CD4-positive, CD25-positive, alpha-beta regulatory T cell (primary cell): ENCODE data around the gene RAC3. TPM values are rescaled to one million over a fixed set of nuclear protein-coding genes. Genes with fewer than 3 reads are reported as not detected.

Experiments used
- ATAC-seq, 2 donors: fragments of 150-1000 bp; cut with Tn5 transposase; one replicate each; pipeline ENCODE4 v1.10.0; 2021; ENCODE audit warnings: low read depth in 2 of 2, moderate number of reproducible peaks in 2 of 2, moderate library complexity in 1 of 2
- DNase-seq, 3 donors: peaks; one replicate each; pipeline versions ENCODE4 v3.0.0 to v3.0.0-alpha.2; 2012 to 2022; ENCODE audit warnings: mixed read lengths in 1 of 3
- H3K27ac ChIP-seq: one replicate; pipeline ENCODE4 v1.7.0; 2013; ENCODE audit warnings: mild to moderate bottlenecking, low read length; ENCODE audit not compliant: insufficient read depth, poor library complexity, severe bottlenecking
- H3K27me3 ChIP-seq: one replicate; pipeline ENCODE4 v1.7.0; 2013; ENCODE audit warnings: low read length; ENCODE audit not compliant: control insufficient read depth, insufficient read depth
- H3K36me3 ChIP-seq: one replicate; pipeline ENCODE4 v1.7.0; 2013; ENCODE audit warnings: mild to moderate bottlenecking, low read length, moderate library complexity; ENCODE audit not compliant: control insufficient read depth, insufficient read depth
- H3K4me1 ChIP-seq: 2 replicates; pipeline ENCODE4 v1.7.0; 2013; ENCODE audit warnings: mild to moderate bottlenecking, low read length; ENCODE audit not compliant: insufficient read depth, control insufficient read depth, poor library complexity, severe bottlenecking
- H3K4me3 ChIP-seq: one replicate; pipeline ENCODE4 v1.7.0; 2013; ENCODE audit warnings: low read depth, mild to moderate bottlenecking, low read length, moderate library complexity
- H3K9me3 ChIP-seq, 2 experiments: 1 replicate in 1 of 2; 2 replicates in 1 of 2; pipeline ENCODE4 v1.7.0; 2013; ENCODE audit warnings: low read length in 2 of 2, mild to moderate bottlenecking in 1 of 2, moderate library complexity in 1 of 2; ENCODE audit not compliant: control insufficient read depth in 2 of 2
- H3K27ac Mint-ChIP-seq, 3 donors: one replicate each; pipeline ENCODE4 v1.8.0; 2020 to 2022; ENCODE audit warnings: mild to moderate bottlenecking in 3 of 3, mixed read lengths in 3 of 3, moderate library complexity in 2 of 3
- H3K27me3 Mint-ChIP-seq: one replicate; pipeline ENCODE4 v1.8.0; 2022; ENCODE audit warnings: mild to moderate bottlenecking, mixed read lengths
- H3K36me3 Mint-ChIP-seq: one replicate; pipeline ENCODE4 v1.8.0; 2020; ENCODE audit warnings: mixed read lengths
- H3K4me1 Mint-ChIP-seq, 4 donors: one replicate each; pipeline ENCODE4 v1.8.0; 2020 to 2022; ENCODE audit warnings: mixed read lengths in 4 of 4, mild to moderate bottlenecking in 1 of 4
- H3K4me3 Mint-ChIP-seq, 4 donors: one replicate each; pipeline ENCODE4 v1.8.0; 2020 to 2022; ENCODE audit warnings: mild to moderate bottlenecking in 4 of 4, mixed read lengths in 4 of 4, moderate library complexity in 3 of 4
- H3K9me3 Mint-ChIP-seq, 7 donors: one replicate each; pipeline ENCODE4 v1.8.0; 2020 to 2022; ENCODE audit warnings: mixed read lengths in 7 of 7, mild to moderate bottlenecking in 3 of 7, moderate library complexity in 2 of 7
- polyA plus RNA-seq, 4 donors: library from polyadenylated mRNA; unstranded; fragments of 300-500 nt; fragmentation: Illumina TruSeq; gene quantifications; one replicate each; pipeline ENCODE4 v1.2.3, GENCODE V29; 2021
- total RNA-seq: library from RNA; stranded (reverse); gene quantifications from one replicate; pipeline ENCODE4 v1.2.3, GENCODE V29; 2022

RAC3 gene
- total and polyA plus RNA-seq, 5 donors from 2014 or later = 0.26 to 3.6 TPM; not detected in 3

- H3K27ac ChIP-seq = no peak within 1 kb of the TSS
- peak within 1 kb of the TSS; percentile 47 to 86 (median 84) for H3K4me3 Mint-ChIP-seq
- H3K4me1 ChIP-seq = peaks cover 23% of the 10 kb centered on the region
- no peaks in the 10 kb centered on the region for H3K27me3 Mint-ChIP-seq
- H3K36me3 ChIP-seq = peaks cover 15% of the 10 kb centered on the region
- H3K9me3 ChIP-seq = no peaks in the 10 kb centered on the region
- peak within 1 kb of the TSS; percentile 75 to 92 (median 86) for H3K27ac Mint-ChIP-seq
- H3K4me1 Mint-ChIP-seq = peaks cover 0 to 27% (median 6%) of the 10 kb centered on the region in 4 donors
- peak; percentile 83 to 89 for ATAC-seq
- peaks cover 7% of the 10 kb centered on the region for H3K36me3 Mint-ChIP-seq
- H3K9me3 Mint-ChIP-seq = no peaks in the 10 kb centered on the region
- peak; percentile 76 to 89 (median 78) for DNase-seq
- H3K27me3 ChIP-seq = no peaks in the 10 kb centered on the region
- H3K4me3 ChIP-seq = peak within 1 kb of the TSS; percentile 44
Measured at GRCh38 chr17:82051776-82052637, 20.5 kb downstream of the RAC3 start, which contains the start of the genes GPS1 and RFNG. GPS1 (plus strand) TSS chr17:82051898; CDS start chr17:82051932, 34 bp downstream. RFNG (minus strand) TSS chr17:82051811; CDS start chr17:82051766, 45 bp downstream.

GRCh38 chr17:82052638-82053059 is 21.2 kb downstream of the RAC3 start:
- H3K4me1 ChIP-seq = peaks cover 23% of the 10 kb centered on the region
- peaks cover 0 to 22% (median 6%) of the 10 kb centered on the region in 4 donors for H3K4me1 Mint-ChIP-seq
- H3K27me3 Mint-ChIP-seq = no peaks in the 10 kb centered on the region
- no peaks in the 10 kb centered on the region for H3K9me3 ChIP-seq
- no peaks in the 10 kb centered on the region for H3K9me3 Mint-ChIP-seq
- no peak overlapping the region for H3K27ac ChIP-seq
- H3K27ac Mint-ChIP-seq = no peak overlapping the region
- H3K4me3 Mint-ChIP-seq = peak overlapping the region; percentile 47 to 86 (median 79)
- peaks cover 22% of the 10 kb centered on the region for H3K36me3 ChIP-seq
- H3K4me3 ChIP-seq = peak overlapping the region; percentile 31
- ATAC-seq = no peak
- no peaks in the 10 kb centered on the region for H3K27me3 ChIP-seq
- no peak for DNase-seq
- H3K36me3 Mint-ChIP-seq = peaks cover 2% of the 10 kb centered on the region

- no peak overlapping the region for H3K27ac ChIP-seq
- H3K4me1 ChIP-seq = peaks cover 23% of the 10 kb centered on the region
- peaks cover 24% of the 10 kb centered on the region for H3K36me3 ChIP-seq
- Mint-ChIP-seq H3K9me3 (no peaks in the 10 kb centered on the region), H3K4me1 (peaks cover 0 to 21% (median 6%) of the 10 kb centered on the region in 4 donors), H3K27ac (peak overlapping the region in 1 of 3 donors; percentile 32), H3K27me3 (no peaks in the 10 kb centered on the region), H3K4me3 (peak overlapping the region; percentile 47 to 86 (median 79)), H3K36me3 (peaks cover 5% of the 10 kb centered on the region)
- no peak for DNase-seq
- H3K27me3 ChIP-seq = no peaks in the 10 kb centered on the region
- H3K4me3 ChIP-seq = no peak overlapping the region
- H3K9me3 ChIP-seq = no peaks in the 10 kb centered on the region
- no peak for ATAC-seq
Measured at GRCh38 chr17:82053130-82053529, 21.7 kb downstream of the RAC3 start.

GRCh38 chr17:82053556-82054263 is 22.2 kb downstream of the RAC3 start:
- ATAC-seq = no peak
- Mint-ChIP-seq H3K9me3 (no peaks in the 10 kb centered on the region), H3K36me3 (peaks cover 5% of the 10 kb centered on the region), H3K4me1 (peaks cover 0 to 21% (median 6%) of the 10 kb centered on the region in 4 donors), H3K27ac (peak overlapping the region in 2 of 3 donors; percentile 51 to 83), H3K4me3 (peak overlapping the region; percentile 47 to 86 (median 79)), H3K27me3 (no peaks in the 10 kb centered on the region)
- H3K4me3 ChIP-seq = no peak overlapping the region
- peaks cover 23% of the 10 kb centered on the region for H3K4me1 ChIP-seq
- no peaks in the 10 kb centered on the region for H3K9me3 ChIP-seq
- H3K27ac ChIP-seq = no peak overlapping the region
- H3K27me3 ChIP-seq = no peaks in the 10 kb centered on the region
- peaks cover 24% of the 10 kb centered on the region for H3K36me3 ChIP-seq
- DNase-seq = no peak

GRCh38 chr17:82054351-82055022 is 23.0 kb downstream of the RAC3 start:
- Histone ChIP-seq H3K27ac (no peak overlapping the region), H3K4me3 (no peak overlapping the region), H3K36me3 (peaks cover 24% of the 10 kb centered on the region), H3K4me1 (peaks cover 23% of the 10 kb centered on the region), H3K9me3 (no peaks in the 10 kb centered on the region), H3K27me3 (no peaks in the 10 kb centered on the region)
- peaks cover 5% of the 10 kb centered on the region for H3K36me3 Mint-ChIP-seq
- no peak for DNase-seq
- H3K4me1 Mint-ChIP-seq = peaks cover 0 to 21% (median 6%) of the 10 kb centered on the region in 4 donors
- H3K4me3 Mint-ChIP-seq = peak overlapping the region in 2 of 4 donors; percentile 29 to 43
- H3K9me3 Mint-ChIP-seq = no peaks in the 10 kb centered on the region
- no peaks in the 10 kb centered on the region for H3K27me3 Mint-ChIP-seq
- no peak for ATAC-seq
- no peak overlapping the region for H3K27ac Mint-ChIP-seq

- H3K4me3 ChIP-seq = no peak overlapping the region
- ATAC-seq = no peak
- no peaks in the 10 kb centered on the region for H3K9me3 ChIP-seq
- DNase-seq = no peak
- Mint-ChIP-seq H3K36me3 (peaks cover 5% of the 10 kb centered on the region), H3K4me3 (peak overlapping the region in 2 of 4 donors; percentile 39 to 43), H3K27me3 (no peaks in the 10 kb centered on the region), H3K9me3 (no peaks in the 10 kb centered on the region), H3K4me1 (peaks cover 0 to 18% (median 6%) of the 10 kb centered on the region in 4 donors), H3K27ac (peak overlapping the region in 1 of 3 donors; percentile 52)
- no peak overlapping the region for H3K27ac ChIP-seq
- peaks cover 23% of the 10 kb centered on the region for H3K4me1 ChIP-seq
- H3K36me3 ChIP-seq = peaks cover 25% of the 10 kb centered on the region
- H3K27me3 ChIP-seq = no peaks in the 10 kb centered on the region
Measured at GRCh38 chr17:82055023-82055964, 23.8 kb downstream of the RAC3 start.
